ENCODE results near the gene CCT3.

Gene CCT3

GRCh38 chr1:156281281-156281680 is 56.8 kb downstream of the CCT3 start:
- DNase-seq (ENCODE audit: low spot score) = peak; percentile 50

- DNase-seq (ENCODE audit: low spot score) = no peak
Measured at GRCh38 chr1:156279837-156280236, 58.3 kb downstream of the CCT3 start.

- DNase-seq (ENCODE audit: low spot score) = no peak
Measured at GRCh38 chr1:156276966-156277381, 61.1 kb downstream of the CCT3 start.

- no peak for DNase-seq (ENCODE audit: low spot score)
Measured at GRCh38 chr1:156276532-156276931, 61.6 kb downstream of the CCT3 start.

GRCh38 chr1:156270314-156270713 is 67.8 kb downstream of the CCT3 start:
- no peak for DNase-seq (ENCODE audit: low spot score)

- no peak for DNase-seq (ENCODE audit: low spot score)
Measured at GRCh38 chr1:156268336-156268735, 69.8 kb downstream of the CCT3 start.

GRCh38 chr1:156266051-156266450 is 72.0 kb downstream of the CCT3 start:
- no peak for DNase-seq (ENCODE audit: low spot score)

GRCh38 chr1:156263288-156263655 is 74.8 kb downstream of the CCT3 start:
- no peak for DNase-seq (ENCODE audit: low spot score)

GRCh38 chr1:156262461-156263287 is 75.4 kb downstream of the CCT3 start:
- DNase-seq (ENCODE audit: low spot score) = peak; percentile 92

- DNase-seq (ENCODE audit: low spot score) = no peak
Measured at GRCh38 chr1:156260896-156261295, 77.2 kb downstream of the CCT3 start.

- no peak for DNase-seq (ENCODE audit: low spot score)
Measured at GRCh38 chr1:156259805-156260204, 78.3 kb downstream of the CCT3 start.
